ENCODE measurements around the gene PAX8. TPM values are rescaled to one million over a fixed set of nuclear protein-coding genes. Genes with fewer than 3 reads are reported as not detected.

The PAX8 gene
- total and polyA plus RNA-seq, 2 of the 13 experiments (the other 11 are each of a cell fraction or from before 2014, with no cell fraction given), result 1.5 to 8.8 TPM

GRCh38 chr2:113219092-113219441 lies 59.7 kb downstream of the PAX8 start:
- DNase-seq (ENCODE audit: low spot score), result no peak
- Histone ChIP-seq H3K27me3 (ENCODE audit: control insufficient read depth in 1 of 2, insufficient read depth in 2 of 2, low read length in 2 of 2) (no peaks in the 10 kb centered on the region; a peak in 1 of 5 replicates), H2AFZ (ENCODE audit: low read length) (no peak overlapping the region), H3K4me2 (ENCODE audit: low read depth, low read length) (peak overlapping the region; percentile 97), H3K36me3 (replicated peaks in 1 of 2; ENCODE audit: control insufficient read depth in 1 of 2, insufficient read depth in 2 of 2, low read length in 2 of 2) (no peaks in the 10 kb centered on the region), H3K79me2 (ENCODE audit: insufficient read depth, low read length) (no peaks in the 10 kb centered on the region), H4K20me1 (ENCODE audit: insufficient read depth, low read length) (no peaks in the 10 kb centered on the region), H3K4me3 (replicated peaks in 1 of 3; ENCODE audit: insufficient read depth in 1 of 3, low read depth in 2 of 3, low read length in 3 of 3) (peak overlapping the region; percentile 52 to 70 (median 60)), H3K9ac (ENCODE audit: insufficient read depth, low read depth, low read length) (peak overlapping the region; percentile 92), H3K4me1 (ENCODE audit: insufficient read depth, low read length) (peaks cover 88% of the 10 kb centered on the region), H3K9me3 (ENCODE audit: low read length) (no peaks in the 10 kb centered on the region), H3K27ac (ENCODE audit: extremely low read length, insufficient read depth, low read length) (peak overlapping the region; percentile 97)
- 32% methylated on average over 2 of the region's 2 CpGs for WGBS (ENCODE audit: low lambda C conversion rate)
- intact Hi-C loops (cut with micrococcal nuclease; ENCODE audit: unreplicated experiment), result loop anchor here (2.0 to 5.0 kb wide), 3 partner anchors 14 to 63 kb away; no protein-coding TSS in a partner anchor
- ChIA-PET POLR2A (interaction anchor here (1.2 to 3.7 kb wide), 9 partner anchors 12 to 93 kb away, joined by 4 to 24 read pairs (median 10); no protein-coding TSS in a partner anchor), CTCF (ENCODE audit: low intra/inter-chr PET ratio, low total read pairs) (no interaction called here)
- TSS peak; percentile 69 for BruUV-seq (replicated peaks)
- in situ Hi-C loops (cut with HindIII; ENCODE audit: extremely low pct_ligation_motif_present, low pct_unique_long_range_greater_than_20kb), result no loop called here
- no peak for FAIRE-seq
- ATAC-seq, result peak; percentile 18
- TF ChIP-seq REXO4 (CRISPR knock-in tag; IDR thresholded peaks at IDR 0.05; ENCODE audit: borderline replicate concordance) (no peak), KDM1A (CRISPR knock-in tag; IDR thresholded peaks at IDR 0.05) (no peak), ZNF549 (CRISPR knock-in tag; IDR thresholded peaks at IDR 0.05) (no peak), HNRNPK (IDR thresholded peaks at IDR 0.05; ENCODE audit: low read depth, low read length, poor library complexity, severe bottlenecking) (no peak), ARNT2 (CRISPR knock-in tag; IDR thresholded peaks at IDR 0.05; ENCODE audit: low read depth) (0 out of 2 replicates have a peak, but pooled peaks have one; percentile 21), ZFP36L1 (CRISPR knock-in tag; IDR thresholded peaks at IDR 0.05) (no peak), ZNF780A (CRISPR knock-in tag; IDR thresholded peaks at IDR 0.05) (no peak), KLF13 (CRISPR knock-in tag; IDR thresholded peaks at IDR 0.05) (no peak), SIX1 (CRISPR knock-in tag; IDR thresholded peaks at IDR 0.05; ENCODE audit: borderline replicate concordance) (no peak), ZNF34 (CRISPR knock-in tag; IDR thresholded peaks at IDR 0.05; ENCODE audit: borderline replicate concordance) (no peak), HNF1B (CRISPR knock-in tag; IDR thresholded peaks at IDR 0.05) (no peak; the same call in 1 of the 2 replicates), ZFP41 (CRISPR knock-in tag; IDR thresholded peaks at IDR 0.05; ENCODE audit: borderline replicate concordance) (no peak), HES4 (CRISPR knock-in tag; IDR thresholded peaks at IDR 0.05; ENCODE audit: borderline replicate concordance) (no peak), ZNF607 (CRISPR knock-in tag; IDR thresholded peaks at IDR 0.05; ENCODE audit: borderline replicate concordance) (no peak), NKX3-1 (CRISPR knock-in tag; IDR thresholded peaks at IDR 0.05) (no peak), SALL1 (CRISPR knock-in tag; IDR thresholded peaks at IDR 0.05) (no peak), ZFP90 (CRISPR knock-in tag; IDR thresholded peaks at IDR 0.05; ENCODE audit: borderline replicate concordance) (no peak), NCOA5 (CRISPR knock-in tag; IDR thresholded peaks at IDR 0.05) (no peak)
- TF ChIP-seq, protein P1, sequence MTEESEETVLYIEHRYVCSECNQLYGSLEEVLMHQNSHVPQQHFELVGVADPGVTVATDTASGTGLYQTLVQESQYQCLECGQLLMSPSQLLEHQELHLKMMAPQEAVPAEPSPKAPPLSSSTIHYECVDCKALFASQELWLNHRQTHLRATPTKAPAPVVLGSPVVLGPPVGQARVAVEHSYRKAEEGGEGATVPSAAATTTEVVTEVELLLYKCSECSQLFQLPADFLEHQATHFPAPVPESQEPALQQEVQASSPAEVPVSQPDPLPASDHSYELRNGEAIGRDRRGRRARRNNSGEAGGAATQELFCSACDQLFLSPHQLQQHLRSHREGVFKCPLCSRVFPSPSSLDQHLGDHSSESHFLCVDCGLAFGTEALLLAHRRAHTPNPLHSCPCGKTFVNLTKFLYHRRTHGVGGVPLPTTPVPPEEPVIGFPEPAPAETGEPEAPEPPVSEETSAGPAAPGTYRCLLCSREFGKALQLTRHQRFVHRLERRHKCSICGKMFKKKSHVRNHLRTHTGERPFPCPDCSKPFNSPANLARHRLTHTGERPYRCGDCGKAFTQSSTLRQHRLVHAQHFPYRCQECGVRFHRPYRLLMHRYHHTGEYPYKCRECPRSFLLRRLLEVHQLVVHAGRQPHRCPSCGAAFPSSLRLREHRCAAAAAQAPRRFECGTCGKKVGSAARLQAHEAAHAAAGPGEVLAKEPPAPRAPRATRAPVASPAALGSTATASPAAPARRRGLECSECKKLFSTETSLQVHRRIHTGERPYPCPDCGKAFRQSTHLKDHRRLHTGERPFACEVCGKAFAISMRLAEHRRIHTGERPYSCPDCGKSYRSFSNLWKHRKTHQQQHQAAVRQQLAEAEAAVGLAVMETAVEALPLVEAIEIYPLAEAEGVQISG (CRISPR knock-in tag; IDR thresholded peaks at IDR 0.05), result no peak
- TF ChIP-seq, protein P2, sequence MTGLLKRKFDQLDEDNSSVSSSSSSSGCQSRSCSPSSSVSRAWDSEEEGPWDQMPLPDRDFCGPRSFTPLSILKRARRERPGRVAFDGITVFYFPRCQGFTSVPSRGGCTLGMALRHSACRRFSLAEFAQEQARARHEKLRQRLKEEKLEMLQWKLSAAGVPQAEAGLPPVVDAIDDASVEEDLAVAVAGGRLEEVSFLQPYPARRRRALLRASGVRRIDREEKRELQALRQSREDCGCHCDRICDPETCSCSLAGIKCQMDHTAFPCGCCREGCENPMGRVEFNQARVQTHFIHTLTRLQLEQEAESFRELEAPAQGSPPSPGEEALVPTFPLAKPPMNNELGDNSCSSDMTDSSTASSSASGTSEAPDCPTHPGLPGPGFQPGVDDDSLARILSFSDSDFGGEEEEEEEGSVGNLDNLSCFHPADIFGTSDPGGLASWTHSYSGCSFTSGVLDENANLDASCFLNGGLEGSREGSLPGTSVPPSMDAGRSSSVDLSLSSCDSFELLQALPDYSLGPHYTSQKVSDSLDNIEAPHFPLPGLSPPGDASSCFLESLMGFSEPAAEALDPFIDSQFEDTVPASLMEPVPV (CRISPR knock-in tag; IDR thresholded peaks at IDR 0.05), result 0 out of 2 replicates have a peak, but pooled peaks have one; percentile 4
